Stomach (tissue), 4 donors: ENCODE measurements around the gene MACROD1.

ENCODE experiments used
- EP300 ChIP-seq: sonication (generic); formaldehyde crosslinking; IDR thresholded peaks from one replicate; pipeline ENCODE4 v1.6.1; 2017; ENCODE audit warnings: antibody characterized with exemption
- POLR2A ChIP-seq, 4 donors: fragments of 450-650 bp; IDR thresholded peaks; one replicate each; pipeline ENCODE4 v1.6.1; 2016; ENCODE audit warnings: antibody characterized with exemption in 4 of 4, control low read depth in 2 of 4, mild to moderate bottlenecking in 1 of 4, moderate library complexity in 1 of 4
- POLR2AphosphoS5 ChIP-seq, 3 donors: sonication (generic); formaldehyde crosslinking; IDR thresholded peaks; one replicate each; pipeline ENCODE4 v1.6.1; 2016; ENCODE audit warnings: antibody characterized with exemption in 3 of 3
- TF ChIP-seq, protein P1 (sequence below), 7 experiments: fragments of 450-650 bp in 4 of 7; fragments of 200-600 bp in 3 of 7; sonication (generic) in 3 of 7; IDR thresholded peaks; one replicate each; pipeline ENCODE4 v1.5.1; 2016 to 2019; ENCODE audit warnings: antibody characterized with exemption in 7 of 7, control low read depth in 2 of 7, mild to moderate bottlenecking in 1 of 7

DNA sequence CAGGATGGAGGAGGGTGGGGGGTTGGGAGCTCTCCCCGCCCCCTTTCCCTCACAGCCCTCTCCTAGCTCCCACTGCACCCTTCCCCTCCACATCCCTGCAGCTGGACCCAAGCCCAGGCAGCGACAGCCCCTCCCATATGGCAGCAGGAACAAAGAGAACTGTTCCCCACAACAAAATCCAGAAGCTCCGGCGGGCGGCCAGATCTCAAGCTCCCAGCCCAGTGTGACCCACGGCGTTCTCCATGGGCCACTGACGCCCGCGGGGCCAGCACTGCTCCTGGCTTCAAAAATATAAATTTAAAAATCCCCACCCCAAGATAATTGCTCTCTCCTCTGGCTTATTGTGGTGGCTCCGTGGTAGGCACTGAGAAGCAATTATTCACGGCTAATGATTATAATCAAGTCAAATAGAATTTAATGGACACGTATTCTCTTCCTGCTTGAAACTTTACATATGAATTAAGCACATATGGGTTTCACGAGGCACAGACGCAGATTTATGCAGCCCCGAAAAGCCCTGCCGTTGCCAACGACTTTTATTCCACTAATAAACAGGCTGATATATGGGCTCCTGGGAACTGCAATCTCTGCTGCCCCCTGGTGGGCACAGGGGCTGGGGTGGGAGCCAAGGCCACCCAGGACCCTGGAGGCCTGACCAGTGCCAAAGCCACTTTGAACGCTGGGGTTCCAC lies 17.5 kb downstream of the MACROD1 start:
- TF ChIP-seq POLR2A (IDR thresholded peaks at IDR 0.05) = no peak
- TF ChIP-seq, protein P1, sequence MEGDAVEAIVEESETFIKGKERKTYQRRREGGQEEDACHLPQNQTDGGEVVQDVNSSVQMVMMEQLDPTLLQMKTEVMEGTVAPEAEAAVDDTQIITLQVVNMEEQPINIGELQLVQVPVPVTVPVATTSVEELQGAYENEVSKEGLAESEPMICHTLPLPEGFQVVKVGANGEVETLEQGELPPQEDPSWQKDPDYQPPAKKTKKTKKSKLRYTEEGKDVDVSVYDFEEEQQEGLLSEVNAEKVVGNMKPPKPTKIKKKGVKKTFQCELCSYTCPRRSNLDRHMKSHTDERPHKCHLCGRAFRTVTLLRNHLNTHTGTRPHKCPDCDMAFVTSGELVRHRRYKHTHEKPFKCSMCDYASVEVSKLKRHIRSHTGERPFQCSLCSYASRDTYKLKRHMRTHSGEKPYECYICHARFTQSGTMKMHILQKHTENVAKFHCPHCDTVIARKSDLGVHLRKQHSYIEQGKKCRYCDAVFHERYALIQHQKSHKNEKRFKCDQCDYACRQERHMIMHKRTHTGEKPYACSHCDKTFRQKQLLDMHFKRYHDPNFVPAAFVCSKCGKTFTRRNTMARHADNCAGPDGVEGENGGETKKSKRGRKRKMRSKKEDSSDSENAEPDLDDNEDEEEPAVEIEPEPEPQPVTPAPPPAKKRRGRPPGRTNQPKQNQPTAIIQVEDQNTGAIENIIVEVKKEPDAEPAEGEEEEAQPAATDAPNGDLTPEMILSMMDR (IDR thresholded peaks at IDR 0.05) = peak in 5 of 7 experiments; percentile 82 to 94 (median 91)
- no peak for TF ChIP-seq EP300
- peak in 2 of 3 donors; percentile 16 to 27 for TF ChIP-seq POLR2AphosphoS5 (IDR thresholded peaks at IDR 0.05)
